GM08714 (cell line): ENCODE results near the gene NOM1.

Experiments used
- H3K4me3 ChIP-seq: fragments of 200-500 bp; sonication (Bioruptor generic); 2 replicates; pipeline ENCODE4 v1.5.1; 2014; ENCODE audit warnings: mild to moderate bottlenecking, low read length, inconsistent platforms
- ZNF274 ChIP-seq: IDR thresholded peaks from 2 replicates; pipeline ENCODE4 v1.6.1; 2012; ENCODE audit warnings: mild to moderate bottlenecking, low read depth, low read length

Gene NOM1

DNA sequence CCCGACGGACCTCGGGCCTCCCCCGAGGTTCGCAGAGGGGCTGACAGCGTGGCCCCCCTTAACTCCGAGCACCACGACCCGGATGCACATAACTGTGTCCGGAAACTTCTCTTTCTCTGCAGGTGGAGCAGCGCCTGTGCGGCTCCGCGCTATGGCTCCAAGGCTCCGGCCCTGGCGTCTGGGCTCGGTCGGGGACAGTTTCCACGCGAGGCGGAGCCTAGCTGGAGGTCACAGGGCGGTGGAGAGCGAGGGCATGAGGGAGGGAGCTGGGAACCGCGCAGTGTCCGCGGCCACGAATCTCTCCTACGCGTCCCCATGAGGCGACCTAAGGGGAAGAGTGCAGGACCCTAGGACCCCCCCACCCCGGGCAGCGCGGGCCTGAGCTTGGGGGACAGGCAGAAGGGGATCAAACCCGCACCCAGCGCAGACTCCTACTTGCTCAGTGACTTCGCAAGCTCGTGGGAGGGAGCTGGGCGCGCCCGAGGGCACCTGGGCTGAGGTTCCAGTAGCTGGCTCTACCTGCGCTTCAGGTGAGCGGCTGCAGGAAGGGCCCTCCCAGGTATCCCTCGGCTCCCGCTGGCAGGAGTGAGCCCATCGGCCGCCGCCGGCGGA lies 69.6 kb downstream of the NOM1 start:
- no peak for TF ChIP-seq ZNF274
- peak overlapping the region; percentile 5; the same call in 1 of the 2 replicates for H3K4me3 ChIP-seq

DNA sequence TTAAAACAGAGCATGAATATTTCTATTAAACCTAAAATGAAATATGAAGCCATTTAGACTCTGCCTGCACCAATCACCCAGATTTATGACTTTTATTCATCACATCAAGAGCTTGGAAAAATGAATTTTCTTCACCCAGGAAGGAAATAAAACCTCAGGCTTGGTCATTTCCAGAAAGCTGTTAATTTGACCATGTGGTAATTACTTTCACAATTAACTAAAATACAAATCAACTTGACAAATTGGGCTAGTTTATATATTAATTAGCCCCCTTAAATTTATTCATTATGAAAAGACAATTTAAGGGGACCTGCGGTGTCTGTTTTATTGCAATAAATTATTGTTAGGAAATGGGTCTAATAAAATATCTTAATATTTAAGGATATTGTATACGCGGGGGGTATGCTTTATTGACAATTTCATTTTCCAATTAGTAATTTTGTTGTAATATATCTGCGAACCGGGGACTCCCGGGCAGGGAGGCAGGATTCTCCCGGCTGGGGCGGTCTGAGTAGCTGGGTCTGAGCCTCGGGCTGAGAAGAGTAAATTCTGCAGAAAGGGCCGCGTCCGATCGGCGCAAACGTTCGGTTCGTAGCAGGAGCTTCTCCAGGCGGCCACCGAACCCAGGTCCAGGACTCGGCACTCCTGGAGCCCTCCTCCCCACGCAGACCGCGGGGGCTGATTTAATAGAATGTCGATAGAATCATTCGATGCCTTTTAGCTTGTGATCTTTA lies 70.4 kb downstream of the NOM1 start:
- no peak for TF ChIP-seq ZNF274
- no peak overlapping the region for H3K4me3 ChIP-seq

DNA sequence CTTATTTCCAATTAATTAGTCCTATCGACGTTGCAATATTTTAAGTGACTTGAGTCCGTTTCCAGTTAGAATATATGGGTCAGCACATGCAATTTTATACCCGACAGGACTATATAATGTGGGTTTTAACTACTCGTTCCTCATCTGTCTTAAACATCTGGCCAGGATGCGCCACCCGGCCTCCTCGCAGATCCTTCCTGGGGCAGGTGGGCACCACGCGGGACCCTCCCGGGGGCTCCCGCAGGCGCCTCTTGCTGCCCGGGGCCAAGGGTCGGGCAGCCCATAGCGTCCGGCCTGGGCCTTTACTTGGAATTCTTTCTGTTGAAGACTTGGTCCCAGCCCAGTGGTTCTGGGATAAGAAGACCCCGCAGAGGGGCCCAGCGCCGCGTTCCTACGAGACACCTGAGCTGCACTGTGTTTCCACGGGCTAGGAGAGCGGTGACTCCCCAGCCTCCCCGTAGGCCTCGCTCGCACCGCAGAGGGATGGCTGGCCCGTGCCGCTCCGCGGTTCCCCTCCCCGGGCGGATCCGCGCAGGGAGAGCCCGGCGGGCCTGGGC lies 71.1 kb downstream of the NOM1 start:
- TF ChIP-seq ZNF274: no peak
- H3K4me3 ChIP-seq: peak overlapping the region; percentile 1; the same call in 1 of the 2 replicates

DNA sequence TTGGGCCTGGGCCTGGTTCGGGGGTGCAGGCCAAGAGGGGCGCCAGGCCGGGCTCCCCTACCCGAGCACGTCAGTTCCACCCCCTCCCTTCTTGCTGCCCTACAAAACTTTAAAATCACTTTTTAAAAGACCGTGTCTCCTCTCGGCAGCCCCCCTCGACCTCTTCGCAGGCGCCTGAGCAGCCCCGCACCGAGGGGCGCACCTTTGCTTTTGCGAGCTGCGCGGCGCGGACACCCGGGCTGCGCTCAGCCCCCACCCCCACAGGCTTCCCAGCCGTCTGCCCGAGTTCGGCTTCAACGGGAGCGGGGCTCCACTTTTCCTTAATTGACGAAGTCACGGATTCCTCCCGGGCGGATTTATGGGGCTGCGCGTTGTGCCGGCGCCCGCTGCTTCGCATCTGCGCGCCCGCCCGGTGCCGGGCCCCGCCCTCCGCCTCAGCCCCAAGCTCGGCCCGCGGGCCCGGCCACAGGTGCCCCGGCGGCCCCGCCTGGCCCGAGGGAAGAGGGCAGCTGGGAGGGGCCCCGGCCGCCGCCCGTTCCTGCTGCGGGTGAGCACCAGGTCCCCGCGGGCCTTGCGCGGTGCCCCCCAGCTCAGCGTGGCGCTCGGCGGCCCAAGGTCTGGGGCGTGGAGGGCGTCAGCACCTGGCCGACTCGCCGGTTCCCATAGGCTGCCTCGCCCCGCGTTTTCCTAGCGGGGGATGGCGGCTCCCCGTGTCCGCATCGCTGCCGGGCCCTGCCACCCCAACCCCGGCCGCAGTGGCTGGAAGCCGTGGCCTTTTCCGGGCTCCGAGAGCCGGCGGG lies 71.8 kb downstream of the NOM1 start:
- no peak for TF ChIP-seq ZNF274
- peak overlapping the region; percentile 1; the same call in 1 of the 2 replicates for H3K4me3 ChIP-seq

DNA sequence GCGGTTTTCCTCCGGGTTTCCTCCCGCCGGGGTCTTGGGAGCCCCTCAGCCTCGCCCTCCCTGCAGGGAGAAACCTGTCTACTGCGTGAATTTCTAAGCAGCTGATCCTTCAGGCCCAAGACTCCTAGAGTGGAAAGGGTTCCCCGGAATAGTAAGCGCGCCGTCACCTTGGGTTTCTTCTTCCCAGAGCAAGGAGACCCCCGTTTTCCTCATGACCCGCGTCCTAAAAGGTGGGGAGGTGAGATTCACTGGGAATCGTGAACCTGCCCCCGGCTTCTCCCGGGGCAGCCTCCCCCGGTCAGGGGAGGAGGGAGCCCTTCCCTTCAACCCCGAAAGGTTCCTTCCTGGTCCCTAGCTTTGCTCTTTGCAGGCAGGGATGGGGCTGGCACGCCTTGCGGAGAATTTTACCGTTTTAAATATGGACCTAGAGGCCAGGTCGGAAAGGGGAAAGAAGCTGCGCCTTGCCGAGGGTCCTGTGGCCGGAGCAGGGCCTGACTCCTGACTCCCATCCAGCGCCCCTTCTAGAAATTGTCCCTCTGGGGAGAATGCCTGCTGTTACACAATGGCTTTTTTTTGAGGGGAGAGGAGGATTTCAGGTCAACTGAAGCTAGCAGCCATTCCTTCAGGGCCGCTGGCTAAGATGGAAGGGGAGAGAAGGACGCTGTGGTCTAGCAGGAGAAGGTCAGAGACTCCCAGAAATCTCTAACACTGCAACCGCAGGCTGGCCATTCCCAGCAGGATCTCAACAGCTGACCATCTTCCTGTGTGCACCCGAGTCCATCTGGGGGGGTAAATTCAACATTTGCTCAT lies 72.6 kb downstream of the NOM1 start:
- H3K4me3 ChIP-seq: no peak overlapping the region
- no peak for TF ChIP-seq ZNF274
